IMR-90 (cell line): ENCODE measurements around the gene BMPER. TPM values are rescaled to one million over a fixed set of nuclear protein-coding genes. Genes with fewer than 3 reads are reported as not detected.
A peak's percentile ranks its signal among the peaks of the same experiment; 100 is the strongest.

Experiments
- ATAC-seq: fragments of 200-7000 bp; cut with Tn5 transposase; 2 replicates; pipeline ENCODE4 v1.9.1; 2020; ENCODE audit warnings: low read depth, mild to moderate bottlenecking, moderate library complexity
- Bru-seq: library from RNA; stranded (reverse); fragments of 400-500 nt; gene quantifications from one replicate; lab custom pipeline; 2021; lab: Mats Ljungman, UMichigan
- BruChase-seq, 2 experiments: library from RNA; stranded (reverse); fragments of 400-500 nt; gene quantifications; one replicate each; lab custom pipeline; 2021; lab: Mats Ljungman, UMichigan
- BruUV-seq: library from RNA; stranded (reverse); fragments of 400-500 nt; replicated peaks from 2 replicates; lab custom pipeline; 2021; lab: Mats Ljungman, UMichigan
- CTCF ChIA-PET: fragments of 300-600 bp; formaldehyde crosslinking; extraction: SDS; loops from one replicate; lab custom pipeline; 2021; ENCODE audit warnings: antibody characterized with exemption; lab: Yijun Ruan, JAX
- POLR2A ChIA-PET: fragments of 300-600 bp; sonication (Branson Sonifier 250); formaldehyde crosslinking; loops from one replicate; lab custom pipeline; 2022; ENCODE audit warnings: antibody characterized with exemption; ENCODE audit not compliant: unreplicated experiment; lab: Charles Lee
- DNase-seq: peaks from one replicate; pipeline ENCODE4 v3.0.0; 2013
- H2AFZ ChIP-seq: replicated peaks from 2 replicates; pipeline ENCODE3; 2013; ENCODE audit warnings: low read length, mild to moderate bottlenecking; ENCODE audit not compliant: poor library complexity
- H2AK5ac ChIP-seq: 2 replicates; pipeline ENCODE4 v1.6.1; 2013; ENCODE audit warnings: low read depth, low read length, inconsistent platforms
- H2AK9ac ChIP-seq: replicated peaks from 2 replicates; pipeline ENCODE3; 2013; ENCODE audit warnings: mild to moderate bottlenecking, low read depth, low read length, moderate library complexity; ENCODE audit not compliant: poor library complexity
- H2BK120ac ChIP-seq: 2 replicates; pipeline ENCODE4 v1.6.1; 2013; ENCODE audit warnings: low read depth, low read length, inconsistent platforms
- H2BK15ac ChIP-seq: 3 replicates; pipeline ENCODE4 v1.6.1; 2013; ENCODE audit warnings: low read depth, low read length, inconsistent platforms
- H2BK20ac ChIP-seq: 2 replicates; pipeline ENCODE4 v1.6.1; 2013; ENCODE audit warnings: low read depth, mild to moderate bottlenecking, inconsistent platforms, low read length, moderate library complexity
- H2BK5ac ChIP-seq: 2 replicates; pipeline ENCODE4 v1.6.1; 2013; ENCODE audit warnings: mild to moderate bottlenecking, low read depth, low read length, inconsistent platforms; ENCODE audit not compliant: poor library complexity, severe bottlenecking
- H3K14ac ChIP-seq: replicated peaks from 2 replicates; pipeline ENCODE4 v1.6.1; 2013; ENCODE audit warnings: low read depth, low read length, inconsistent platforms
- H3K18ac ChIP-seq: 2 replicates; pipeline ENCODE4 v1.6.1; 2013; ENCODE audit warnings: low read depth, low read length, control low read depth
- H3K23ac ChIP-seq: 2 replicates; pipeline ENCODE4 v1.6.1; 2013; ENCODE audit warnings: low read depth, low read length, inconsistent platforms
- H3K27ac ChIP-seq: 2 replicates; pipeline ENCODE4 v1.5.1; 2013; ENCODE audit warnings: mild to moderate bottlenecking, control low read depth, low read length; ENCODE audit not compliant: insufficient read depth
- H3K27me3 ChIP-seq: 2 replicates; pipeline ENCODE4 v1.6.1; 2013; ENCODE audit warnings: low read length; ENCODE audit not compliant: control insufficient read depth, insufficient read depth
- H3K36me3 ChIP-seq: 2 replicates; pipeline ENCODE4 v1.6.1; 2013; ENCODE audit warnings: low read length, mixed read lengths; ENCODE audit not compliant: control insufficient read depth, insufficient read depth
- H3K4ac ChIP-seq: 2 replicates; pipeline ENCODE4 v1.6.1; 2013; ENCODE audit warnings: low read depth, low read length, inconsistent platforms
- H3K4me1 ChIP-seq: 2 replicates; pipeline ENCODE4 v1.6.1; 2013; ENCODE audit warnings: low read length, mixed read lengths; ENCODE audit not compliant: control insufficient read depth, insufficient read depth
- H3K4me2 ChIP-seq: 2 replicates; pipeline ENCODE4 v1.6.1; 2013; ENCODE audit warnings: low read depth, mild to moderate bottlenecking, control low read depth, low read length, moderate library complexity
- H3K4me3 ChIP-seq: 2 replicates; pipeline ENCODE4 v1.5.1; 2013; ENCODE audit warnings: low read depth, mild to moderate bottlenecking, control low read depth, low read length, moderate library complexity; ENCODE audit not compliant: insufficient read depth
- H3K56ac ChIP-seq: 2 replicates; pipeline ENCODE4 v1.6.1; 2013; ENCODE audit warnings: low read length, inconsistent platforms; ENCODE audit not compliant: insufficient read depth; ENCODE audit errors: extremely low read depth
- H3K79me1 ChIP-seq, 2 experiments: 2 replicates each; pipeline ENCODE4 v1.6.1; 2013; ENCODE audit warnings: low read length in 2 of 2, inconsistent platforms in 1 of 2, low read depth in 1 of 2
- H3K9ac ChIP-seq: 2 replicates; pipeline ENCODE4 v1.6.1; 2013; ENCODE audit warnings: low read depth, low read length, control low read depth
- H3K9me1 ChIP-seq: 2 replicates; pipeline ENCODE4 v1.6.1; 2013; ENCODE audit warnings: low read length, inconsistent platforms; ENCODE audit not compliant: insufficient read depth
- H3K9me3 ChIP-seq: 2 replicates; pipeline ENCODE4 v1.6.1; 2013; ENCODE audit warnings: low read length; ENCODE audit not compliant: control insufficient read depth, insufficient read depth
- H4K20me1 ChIP-seq: 2 replicates; pipeline ENCODE4 v1.6.1; 2013; ENCODE audit warnings: low read length, inconsistent platforms; ENCODE audit not compliant: insufficient read depth
- H4K5ac ChIP-seq: 2 replicates; pipeline ENCODE4 v1.6.1; 2013; ENCODE audit warnings: mild to moderate bottlenecking, low read depth, low read length, control low read depth
- H4K8ac ChIP-seq, 2 experiments: 2 replicates each; pipeline ENCODE4 v1.6.1; 2013; ENCODE audit warnings: low read depth in 2 of 2, low read length in 2 of 2, control low read depth in 1 of 2, inconsistent platforms in 1 of 2
- H4K91ac ChIP-seq: 2 replicates; pipeline ENCODE4 v1.6.1; 2013; ENCODE audit warnings: low read depth, low read length, inconsistent platforms; ENCODE audit not compliant: insufficient read depth
- RCOR1 ChIP-seq: IDR thresholded peaks from 2 replicates; pipeline ENCODE4 v1.6.1; 2012; ENCODE audit warnings: mild to moderate bottlenecking, low read length, improper control_type of control experiment; ENCODE audit not compliant: insufficient replicate concordance
- WGBS, 2 experiments: methylation state at CpG; one replicate each; pipeline versions ENCODE4 v1.1.5 to v1.1.7; 2013; ENCODE audit warnings: missing lambda C conversion rate in 2 of 2; ENCODE audit not compliant: insufficient read length in 1 of 2; ENCODE audit errors: extremely low coverage in 2 of 2; 5-methylcytosine and 5-hydroxymethylcytosine counted together
- dilution Hi-C: fragments of 300-500 bp; cut with HindIII; formaldehyde crosslinking; loops from one replicate; pipeline ENCODE4 v1.14.3; 2018; ENCODE audit warnings: low sequenced_read_pairs; ENCODE audit not compliant: unreplicated experiment
- in situ Hi-C: fragments of 300-500 bp; cut with MboI; formaldehyde crosslinking; loops from 3 replicates; pipeline ENCODE4 v1.14.3; 2019; ENCODE audit warnings: low sequenced_read_pairs, inconsistent platforms, mixed read lengths
- intact Hi-C: fragments of 100-400 bp; cut with micrococcal nuclease; formaldehyde crosslinking; loops from 2 replicates; pipeline ENCODE4 v1.10.0; 2022
- long read RNA-seq: library from polyadenylated mRNA; unstranded; transcript quantifications from one replicate; pipeline ENCODE4 v2.0.0, GENCODE V29; 2021; ENCODE audit not compliant: unreplicated experiment
- polyA plus RNA-seq, 3 experiments: library from polyadenylated mRNA; depleted of rRNA; stranded (reverse); fragments of >200 nt; gene quantifications; 2 replicates each; pipeline ENCODE4 v1.2.3, GENCODE V29; 2012; ENCODE audit warnings: low replicate concordance in 1 of 3
- total RNA-seq: library from RNA; depleted of rRNA; stranded (reverse); fragments of >200 nt; gene quantifications from 2 replicates; pipeline ENCODE4 v1.2.3, GENCODE V29; 2012; rRNA removed

Gene BMPER
- total RNA-seq (7.5 and 7.9 TPM in 2 replicates), polyA plus RNA-seq (2012; rRNA removed) (4.6 and 6.2 TPM in 2 replicates), Bru-seq, nascent RNA (percentile 84 among the genes with signal in this experiment), BruChase-seq, experiment 1, labeled RNA remaining after a 6-hour chase (percentile 56 among the genes with signal in this experiment), BruChase-seq, experiment 2, labeled RNA remaining after a 2-hour chase (percentile 64 among the genes with signal in this experiment)
- 4.7 and 5.8 TPM in 2 replicates for polyA plus RNA-seq (2012; cell fraction: cytosol; rRNA removed)
- 6.5 and 7.8 TPM in 2 replicates for polyA plus RNA-seq (2012; cell fraction: nucleus; rRNA removed; ENCODE audit: low replicate concordance)
- long read RNA-seq, transcript BMPER-221 (15 exons, 3,360 nt), result major isoform, 19 of 31 reads
- long read RNA-seq, partial matches to known transcripts, result 4 of 31 reads
- long read RNA-seq, other reads (novel, unspliced or antisense), result 7 of 31 reads

- no peak for TF ChIP-seq RCOR1
- Histone ChIP-seq H3K79me1 (no peaks in the 10 kb centered on the region), H2AFZ (peak within 1 kb of the TSS; percentile 96), H3K4me2 (peak within 1 kb of the TSS; percentile 96), H2BK120ac (peak within 1 kb of the TSS; percentile 48), H3K9me3 (no peaks in the 10 kb centered on the region), H2AK5ac (peak within 1 kb of the TSS; percentile 76; the same call in 1 of the 2 replicates), H2BK15ac (peak within 1 kb of the TSS; percentile 28; the same call in 2 of the 3 replicates), H3K23ac (peak within 1 kb of the TSS; percentile 78; the same call in 1 of the 2 replicates), H4K8ac (peak within 1 kb of the TSS; percentile 62 to 65), H3K18ac (peak within 1 kb of the TSS; percentile 73), H4K5ac (peak within 1 kb of the TSS; percentile 80), H2BK20ac (peak within 1 kb of the TSS; percentile 11; the same call in 1 of the 2 replicates), H3K4ac (peak within 1 kb of the TSS; percentile 58), H3K9me1 (no peaks in the 10 kb centered on the region), H3K4me3 (peak within 1 kb of the TSS; percentile 93), H2BK5ac (peak within 1 kb of the TSS; percentile 70), H4K91ac (peak within 1 kb of the TSS; percentile 85; the same call in 1 of the 2 replicates), H3K27me3 (no peaks in the 10 kb centered on the region), H4K20me1 (no peaks in the 10 kb centered on the region), H3K9ac (peak within 1 kb of the TSS; percentile 88), H3K14ac (peak within 1 kb of the TSS; percentile 41), H2AK9ac (peak within 1 kb of the TSS; percentile 79), H3K4me1 (peaks cover 4% of the 10 kb centered on the region; the same call in 1 of the 2 replicates), H3K27ac (peak within 1 kb of the TSS; percentile 74), H3K56ac (peak within 1 kb of the TSS; percentile 35), H3K36me3 (no peaks in the 10 kb centered on the region)
- intact Hi-C loops, result loop anchor here (5.0 kb wide), 3 partner anchors 172 to 718 kb away; no protein-coding TSS in a partner anchor
- peak; percentile 33 for ATAC-seq
- BruUV-seq, result no TSS peak
- DNase-seq, result peak; percentile 19
- WGBS, 2 experiments, result 0% methylated on average over 15 of the region's 47 CpGs; no CpG with 5 or more reads in 1 of the 2 experiments
- dilution Hi-C loops, result no loop called here
- in situ Hi-C loops, result no loop called here
- ChIA-PET POLR2A (interaction anchor here (0.6 to 0.7 kb wide), 2 partner anchors 98 to 879 kb away, joined by 5 to 11 read pairs; no protein-coding TSS in a partner anchor), CTCF (interaction anchor here (0.6 to 1.9 kb wide), 4 partner anchors 11 to 732 kb away, joined by 3 to 7 read pairs (median 4); no protein-coding TSS in a partner anchor)
Measured at GRCh38 chr7:33905389-33906032, at the start of gene BMPER. TSS of gene BMPER (plus strand) at chr7:33905539. CDS start at chr7:33905614, 75 bp downstream.
